Measurements from ENCODE around the gene SENP8.

SENP8 gene

GRCh38 chr15:72128359-72128758 lies 10.2 kb downstream of the SENP8 start:
- no peak for TF ChIP-seq PPARA (CRISPR knock-in tag; IDR thresholded peaks at IDR 0.05; ENCODE audit: borderline replicate concordance)
- TF ChIP-seq CSRNP3 (CRISPR knock-in tag; IDR thresholded peaks at IDR 0.05) = no peak
- no peak for TF ChIP-seq ESRRG (CRISPR knock-in tag; IDR thresholded peaks at IDR 0.05)
- no peak for TF ChIP-seq TOX (CRISPR knock-in tag; IDR thresholded peaks at IDR 0.05; ENCODE audit: borderline replicate concordance)
- TF ChIP-seq ISL1 (CRISPR knock-in tag; IDR thresholded peaks at IDR 0.05) = no peak
- TF ChIP-seq BACH2 (CRISPR knock-in tag; IDR thresholded peaks at IDR 0.05; ENCODE audit: borderline replicate concordance) = no peak
- no peak for TF ChIP-seq ZFP3 (CRISPR knock-in tag; IDR thresholded peaks at IDR 0.05)
- ATAC-seq = no peak

- ATAC-seq = no peak
- TF ChIP-seq CSDC2 (CRISPR knock-in tag; IDR thresholded peaks at IDR 0.05) (no peak), ZNF70 (CRISPR knock-in tag; IDR thresholded peaks at IDR 0.05) (no peak), CSRNP3 (CRISPR knock-in tag; IDR thresholded peaks at IDR 0.05) (no peak), PPARA (CRISPR knock-in tag; IDR thresholded peaks at IDR 0.05; ENCODE audit: borderline replicate concordance) (no peak), PATZ1 (CRISPR knock-in tag; IDR thresholded peaks at IDR 0.05; ENCODE audit: borderline replicate concordance) (no peak), POU6F1 (CRISPR knock-in tag; IDR thresholded peaks at IDR 0.05; ENCODE audit: borderline replicate concordance, low read depth) (no peak), ZNF565 (CRISPR knock-in tag; conservative IDR thresholded peaks at IDR 0.05; ENCODE audit: low read depth) (no peak)
These were observed 12.1 kb downstream of the SENP8 start for GRCh38 chr15:72130272-72130671.

GRCh38 chr15:72131922-72132321 lies 13.7 kb downstream of the SENP8 start:
- no peak for TF ChIP-seq CSRNP3 (CRISPR knock-in tag; IDR thresholded peaks at IDR 0.05)
- ATAC-seq = no peak

- TF ChIP-seq TSHZ2 (CRISPR knock-in tag; IDR thresholded peaks at IDR 0.05) (no peak), ZFP30 (CRISPR knock-in tag; IDR thresholded peaks at IDR 0.05) (no peak), TCF4 (CRISPR knock-in tag; IDR thresholded peaks at IDR 0.05; ENCODE audit: borderline replicate concordance) (no peak), GLIS3 (CRISPR knock-in tag; IDR thresholded peaks at IDR 0.05) (no peak), ZC3H10 (CRISPR knock-in tag; IDR thresholded peaks at IDR 0.05) (no peak), ARNTL (CRISPR knock-in tag; IDR thresholded peaks at IDR 0.05; ENCODE audit: borderline replicate concordance, low read depth) (no peak)
- no peak for ATAC-seq
These were observed 15.0 kb downstream of the SENP8 start for GRCh38 chr15:72133211-72133610.
